Neural cell (in vitro differentiated cells): ENCODE measurements around the gene LDLRAD4. TPM values are rescaled to one million over a fixed set of nuclear protein-coding genes. Genes with fewer than 3 reads are reported as not detected.

ENCODE experiments used
- H2AFZ ChIP-seq: fragments of 200-600, 300-800 bp; sonication (generic), shearing (Covaris generic); 2 replicates; pipeline ENCODE4 v1.6.0; 2014; ENCODE audit warnings: low read depth, mild to moderate bottlenecking, antibody characterized with exemption, low read length, moderate library complexity
- H3F3A ChIP-seq: fragments of 200-600 bp; shearing (Covaris generic); 2 replicates; pipeline ENCODE4 v1.6.1; 2016; ENCODE audit warnings: mild to moderate bottlenecking, moderate library complexity, mixed read lengths, antibody characterized with exemption, low read length; ENCODE audit not compliant: insufficient read depth, poor library complexity, severe bottlenecking
- H3K27ac ChIP-seq: fragments of 200-600, 300-800 bp; sonication (generic), shearing (Covaris generic); 2 replicates; pipeline ENCODE4 v1.5.1; 2014; ENCODE audit warnings: mild to moderate bottlenecking, low read length, moderate library complexity
- H3K27me3 ChIP-seq: fragments of 300-800, 200-600 bp; sonication (generic), shearing (Covaris generic); 2 replicates; pipeline ENCODE4 v1.6.0; 2014; ENCODE audit warnings: mild to moderate bottlenecking, low read depth, low read length, moderate library complexity; ENCODE audit not compliant: insufficient read depth
- H3K36me3 ChIP-seq: fragments of 300-800, 200-600 bp; sonication (generic), shearing (Covaris generic); 2 replicates; pipeline ENCODE4 v1.5.1; 2014; ENCODE audit warnings: mild to moderate bottlenecking, antibody characterized with exemption, low read length, moderate library complexity; ENCODE audit not compliant: insufficient read depth
- H3K4me2 ChIP-seq: fragments of 300-800, 200-600 bp; sonication (generic), shearing (Covaris generic); 2 replicates; pipeline ENCODE4 v1.6.0; 2014; ENCODE audit warnings: mild to moderate bottlenecking, low read length
- H3K4me3 ChIP-seq: fragments of 300-800, 200-600 bp; sonication (generic), shearing (Covaris generic); 2 replicates; pipeline ENCODE4 v1.5.1; 2014; ENCODE audit warnings: mild to moderate bottlenecking, low read length, moderate library complexity
- H3K79me2 ChIP-seq: fragments of 200-600 bp; shearing (Covaris generic); replicated peaks from 2 replicates; pipeline ENCODE4 v1.6.0; 2014; ENCODE audit warnings: mild to moderate bottlenecking, low read length, moderate library complexity; ENCODE audit not compliant: insufficient read depth
- H3K9ac ChIP-seq: fragments of 300-800, 200-600 bp; sonication (generic), shearing (Covaris generic); 2 replicates; pipeline ENCODE4 v1.6.1; 2016; ENCODE audit warnings: mild to moderate bottlenecking, low read length, mixed read lengths
- H3K9me2 ChIP-seq: fragments of 200-600 bp; shearing (Covaris generic); 2 replicates; pipeline ENCODE4 v1.6.1; 2016; ENCODE audit warnings: mild to moderate bottlenecking, low read length, mixed read lengths; ENCODE audit not compliant: insufficient read depth
- H3K9me3 ChIP-seq: fragments of 200-600, 300-800 bp; sonication (generic), shearing (Covaris generic); 2 replicates; pipeline ENCODE4 v1.6.1; 2016; ENCODE audit warnings: mild to moderate bottlenecking, mixed run types, low read length, moderate library complexity, mixed read lengths
- H4K20me1 ChIP-seq: fragments of 200-600 bp; shearing (Covaris generic); 2 replicates; pipeline ENCODE4 v1.6.1; 2016; ENCODE audit warnings: mild to moderate bottlenecking, mixed run types; ENCODE audit not compliant: insufficient read depth
- EP300 ChIP-seq: fragments of 450-650 bp; conservative IDR thresholded peaks from 2 replicates; pipeline ENCODE4 v1.6.1; 2014; ENCODE audit warnings: antibody characterized with exemption, mild to moderate bottlenecking, moderate library complexity; ENCODE audit not compliant: poor library complexity, severe bottlenecking
- EZH2 ChIP-seq: fragments of 200-600, 300-800 bp; shearing (Covaris generic), sonication (generic); IDR thresholded peaks from 2 replicates; pipeline ENCODE4 v1.6.1; 2014; ENCODE audit warnings: antibody characterized with exemption, low read length, borderline replicate concordance, mild to moderate bottlenecking; ENCODE audit not compliant: insufficient read depth, poor library complexity, severe bottlenecking
- MXI1 ChIP-seq: fragments of 450-650 bp; conservative IDR thresholded peaks from 2 replicates; pipeline ENCODE4 v1.6.1; 2014; ENCODE audit warnings: antibody characterized with exemption, mild to moderate bottlenecking; ENCODE audit not compliant: poor library complexity, severe bottlenecking
- POLR2AphosphoS5 ChIP-seq: IDR thresholded peaks from 2 replicates; pipeline ENCODE4 v1.6.1; 2012
- RAD21 ChIP-seq: fragments of 450-650 bp; conservative IDR thresholded peaks from 2 replicates; pipeline ENCODE4 v1.6.1; 2014; ENCODE audit warnings: antibody characterized with exemption, mild to moderate bottlenecking, moderate library complexity
- SMC3 ChIP-seq: fragments of 450-650 bp; conservative IDR thresholded peaks from 2 replicates; pipeline ENCODE4 v1.6.1; 2014; ENCODE audit warnings: antibody characterized with exemption, mild to moderate bottlenecking, moderate library complexity; ENCODE audit not compliant: poor library complexity
- TAF1 ChIP-seq: IDR thresholded peaks from 2 replicates; pipeline ENCODE4 v1.6.1; 2012; ENCODE audit warnings: low read depth
- polyA plus RNA-seq: library from polyadenylated mRNA; depleted of rRNA; stranded (reverse); fragments of >200 nt; gene quantifications from 2 replicates; pipeline ENCODE4 v1.2.3, GENCODE V29; 2014
- TF ChIP-seq, protein P1 (sequence below): IDR thresholded peaks from 2 replicates; pipeline ENCODE4 v1.6.1; 2012; ENCODE audit warnings: borderline replicate concordance
- TF ChIP-seq, protein P2 (sequence below): fragments of 450-650 bp; IDR thresholded peaks from 2 replicates; pipeline ENCODE4 v1.5.1; 2014; ENCODE audit warnings: antibody characterized with exemption, mild to moderate bottlenecking, moderate library complexity; ENCODE audit not compliant: poor library complexity, severe bottlenecking

LDLRAD4 gene
- polyA plus RNA-seq, 1 donor from 2014 or later = 3.7 TPM

DNA sequence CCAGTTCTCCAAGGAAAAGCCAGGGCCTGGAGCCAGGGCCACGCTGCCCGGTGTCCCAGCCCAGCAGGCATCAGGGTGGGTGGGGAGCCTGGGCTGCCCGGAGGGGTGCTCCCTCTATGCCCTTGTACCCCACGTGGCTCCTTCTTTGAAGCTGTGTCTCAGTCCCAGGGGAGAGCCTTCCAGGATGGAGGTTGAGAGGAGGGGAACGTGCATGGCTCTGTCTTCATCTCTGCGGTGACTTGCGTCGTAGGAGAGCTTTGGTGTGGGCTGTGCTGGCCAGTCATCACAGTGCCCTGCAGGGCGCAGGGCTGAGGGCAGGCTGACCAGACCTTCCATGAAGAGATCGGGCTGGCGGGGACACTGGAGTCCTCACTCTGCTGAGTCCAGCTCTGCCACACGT lies 197.2 kb downstream of the LDLRAD4 start:
- Histone ChIP-seq H3K27me3 (no peaks in the 10 kb centered on the region), H3K79me2 (no peaks in the 10 kb centered on the region), H3F3A (no peaks in the 10 kb centered on the region), H4K20me1 (no peaks in the 10 kb centered on the region), H3K4me2 (no peak overlapping the region), H3K4me3 (no peak overlapping the region), H3K27ac (no peak overlapping the region), H2AFZ (no peak overlapping the region), H3K9me3 (no peaks in the 10 kb centered on the region), H3K9ac (no peak overlapping the region), H3K36me3 (no peaks in the 10 kb centered on the region), H3K9me2 (no peaks in the 10 kb centered on the region)
- no peak for TF ChIP-seq SMC3
- TF ChIP-seq RAD21 = no peak
- TF ChIP-seq EP300 = no peak
- no peak for TF ChIP-seq MXI1
- no peak for TF ChIP-seq TAF1
- no peak for TF ChIP-seq EZH2
- TF ChIP-seq, protein P1, sequence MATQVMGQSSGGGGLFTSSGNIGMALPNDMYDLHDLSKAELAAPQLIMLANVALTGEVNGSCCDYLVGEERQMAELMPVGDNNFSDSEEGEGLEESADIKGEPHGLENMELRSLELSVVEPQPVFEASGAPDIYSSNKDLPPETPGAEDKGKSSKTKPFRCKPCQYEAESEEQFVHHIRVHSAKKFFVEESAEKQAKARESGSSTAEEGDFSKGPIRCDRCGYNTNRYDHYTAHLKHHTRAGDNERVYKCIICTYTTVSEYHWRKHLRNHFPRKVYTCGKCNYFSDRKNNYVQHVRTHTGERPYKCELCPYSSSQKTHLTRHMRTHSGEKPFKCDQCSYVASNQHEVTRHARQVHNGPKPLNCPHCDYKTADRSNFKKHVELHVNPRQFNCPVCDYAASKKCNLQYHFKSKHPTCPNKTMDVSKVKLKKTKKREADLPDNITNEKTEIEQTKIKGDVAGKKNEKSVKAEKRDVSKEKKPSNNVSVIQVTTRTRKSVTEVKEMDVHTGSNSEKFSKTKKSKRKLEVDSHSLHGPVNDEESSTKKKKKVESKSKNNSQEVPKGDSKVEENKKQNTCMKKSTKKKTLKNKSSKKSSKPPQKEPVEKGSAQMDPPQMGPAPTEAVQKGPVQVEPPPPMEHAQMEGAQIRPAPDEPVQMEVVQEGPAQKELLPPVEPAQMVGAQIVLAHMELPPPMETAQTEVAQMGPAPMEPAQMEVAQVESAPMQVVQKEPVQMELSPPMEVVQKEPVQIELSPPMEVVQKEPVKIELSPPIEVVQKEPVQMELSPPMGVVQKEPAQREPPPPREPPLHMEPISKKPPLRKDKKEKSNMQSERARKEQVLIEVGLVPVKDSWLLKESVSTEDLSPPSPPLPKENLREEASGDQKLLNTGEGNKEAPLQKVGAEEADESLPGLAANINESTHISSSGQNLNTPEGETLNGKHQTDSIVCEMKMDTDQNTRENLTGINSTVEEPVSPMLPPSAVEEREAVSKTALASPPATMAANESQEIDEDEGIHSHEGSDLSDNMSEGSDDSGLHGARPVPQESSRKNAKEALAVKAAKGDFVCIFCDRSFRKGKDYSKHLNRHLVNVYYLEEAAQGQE = no peak
- TF ChIP-seq, protein P2, sequence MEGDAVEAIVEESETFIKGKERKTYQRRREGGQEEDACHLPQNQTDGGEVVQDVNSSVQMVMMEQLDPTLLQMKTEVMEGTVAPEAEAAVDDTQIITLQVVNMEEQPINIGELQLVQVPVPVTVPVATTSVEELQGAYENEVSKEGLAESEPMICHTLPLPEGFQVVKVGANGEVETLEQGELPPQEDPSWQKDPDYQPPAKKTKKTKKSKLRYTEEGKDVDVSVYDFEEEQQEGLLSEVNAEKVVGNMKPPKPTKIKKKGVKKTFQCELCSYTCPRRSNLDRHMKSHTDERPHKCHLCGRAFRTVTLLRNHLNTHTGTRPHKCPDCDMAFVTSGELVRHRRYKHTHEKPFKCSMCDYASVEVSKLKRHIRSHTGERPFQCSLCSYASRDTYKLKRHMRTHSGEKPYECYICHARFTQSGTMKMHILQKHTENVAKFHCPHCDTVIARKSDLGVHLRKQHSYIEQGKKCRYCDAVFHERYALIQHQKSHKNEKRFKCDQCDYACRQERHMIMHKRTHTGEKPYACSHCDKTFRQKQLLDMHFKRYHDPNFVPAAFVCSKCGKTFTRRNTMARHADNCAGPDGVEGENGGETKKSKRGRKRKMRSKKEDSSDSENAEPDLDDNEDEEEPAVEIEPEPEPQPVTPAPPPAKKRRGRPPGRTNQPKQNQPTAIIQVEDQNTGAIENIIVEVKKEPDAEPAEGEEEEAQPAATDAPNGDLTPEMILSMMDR = no peak
- no peak for TF ChIP-seq POLR2AphosphoS5

- TF ChIP-seq, protein P1 = no peak
- TF ChIP-seq TAF1 = no peak
- TF ChIP-seq, protein P2 = no peak
- no peak for TF ChIP-seq RAD21
- TF ChIP-seq SMC3 = no peak
- TF ChIP-seq POLR2AphosphoS5 = no peak
- TF ChIP-seq MXI1 = no peak
- TF ChIP-seq EP300 = no peak
- no peak for TF ChIP-seq EZH2
- H3K79me2 ChIP-seq = no peaks in the 10 kb centered on the region
- no peak overlapping the region for H3K4me2 ChIP-seq
- no peak overlapping the region for H2AFZ ChIP-seq
- H4K20me1 ChIP-seq = no peaks in the 10 kb centered on the region
- H3K9me2 ChIP-seq = no peaks in the 10 kb centered on the region
- H3K27me3 ChIP-seq = no peaks in the 10 kb centered on the region
- no peak overlapping the region for H3K9ac ChIP-seq
- H3K4me3 ChIP-seq = no peak overlapping the region
- no peaks in the 10 kb centered on the region for H3F3A ChIP-seq
- H3K27ac ChIP-seq = no peak overlapping the region
- no peaks in the 10 kb centered on the region for H3K9me3 ChIP-seq
- H3K36me3 ChIP-seq = no peaks in the 10 kb centered on the region
These were observed 197.6 kb downstream of the LDLRAD4 start for GRCh38 chr18:13416208-13416607.
